Mammary epithelial cell (primary cell): Measurements from ENCODE around the gene PHF10.

ENCODE experiments used
- CTCF ChIP-seq, 2 donors: IDR thresholded peaks in 1 of 2; conservative IDR thresholded peaks in 1 of 2; 2 replicates each; pipeline ENCODE4 v1.5.1; 2011 to 2012; ENCODE audit warnings: inconsistent platforms in 2 of 2, low read length in 2 of 2, mild to moderate bottlenecking in 2 of 2, control low read depth in 1 of 2, low read depth in 1 of 2; ENCODE audit not compliant: insufficient read depth in 1 of 2; ENCODE audit errors: extremely low read depth in 1 of 2
- EZH2 ChIP-seq: IDR thresholded peaks from 2 replicates; pipeline ENCODE4 v1.6.1; 2012; ENCODE audit warnings: low read length, inconsistent platforms, borderline replicate concordance

- no peak for TF ChIP-seq CTCF (conservative IDR thresholded peaks at IDR 0.05 in 1 of 2, IDR thresholded peaks at IDR 0.05 in 1 of 2; ENCODE audit: extremely low read depth in 1 of 2, insufficient read depth in 1 of 2, low read depth in 1 of 2, low read length in 2 of 2)
- no peak for TF ChIP-seq EZH2
Observed at GRCh38 chr6:169692516-169692915, 31.8 kb downstream of the PHF10 start.
